Neural progenitor cell (in vitro differentiated cells): ENCODE results near the gene DLEU7.

Source experiments
- EZH2phosphoT487 ChIP-seq: fragments of 200-600 bp; sonication (generic); IDR thresholded peaks from 2 replicates; pipeline ENCODE4 v1.6.1; 2017; ENCODE audit warnings: antibody characterized with exemption
- TF ChIP-seq, protein P1 (sequence below): fragments of 200-600 bp; sonication (generic); IDR thresholded peaks from 2 replicates; pipeline ENCODE4 v1.5.1; 2017; ENCODE audit warnings: antibody characterized with exemption, mild to moderate bottlenecking

DNA sequence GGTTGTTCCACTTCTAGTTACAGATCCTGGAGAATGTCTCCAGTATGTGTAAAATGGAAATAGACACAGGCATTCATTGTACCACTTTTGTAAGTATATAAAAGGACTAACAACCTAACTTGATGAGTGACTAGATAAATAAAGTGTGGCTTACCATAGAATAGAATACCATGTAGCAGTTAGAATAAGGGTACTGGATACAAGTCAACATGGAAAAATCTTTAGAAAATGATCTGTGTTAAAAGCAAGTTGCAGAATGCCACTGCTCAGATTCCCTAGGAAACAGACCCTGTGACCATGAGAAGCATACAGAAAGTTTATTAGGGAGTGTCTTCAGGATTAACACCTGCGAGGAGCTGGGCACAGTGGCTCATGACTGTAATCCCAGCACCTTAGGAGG, 40.2 kb upstream of the DLEU7 start:
- TF ChIP-seq, protein P1, sequence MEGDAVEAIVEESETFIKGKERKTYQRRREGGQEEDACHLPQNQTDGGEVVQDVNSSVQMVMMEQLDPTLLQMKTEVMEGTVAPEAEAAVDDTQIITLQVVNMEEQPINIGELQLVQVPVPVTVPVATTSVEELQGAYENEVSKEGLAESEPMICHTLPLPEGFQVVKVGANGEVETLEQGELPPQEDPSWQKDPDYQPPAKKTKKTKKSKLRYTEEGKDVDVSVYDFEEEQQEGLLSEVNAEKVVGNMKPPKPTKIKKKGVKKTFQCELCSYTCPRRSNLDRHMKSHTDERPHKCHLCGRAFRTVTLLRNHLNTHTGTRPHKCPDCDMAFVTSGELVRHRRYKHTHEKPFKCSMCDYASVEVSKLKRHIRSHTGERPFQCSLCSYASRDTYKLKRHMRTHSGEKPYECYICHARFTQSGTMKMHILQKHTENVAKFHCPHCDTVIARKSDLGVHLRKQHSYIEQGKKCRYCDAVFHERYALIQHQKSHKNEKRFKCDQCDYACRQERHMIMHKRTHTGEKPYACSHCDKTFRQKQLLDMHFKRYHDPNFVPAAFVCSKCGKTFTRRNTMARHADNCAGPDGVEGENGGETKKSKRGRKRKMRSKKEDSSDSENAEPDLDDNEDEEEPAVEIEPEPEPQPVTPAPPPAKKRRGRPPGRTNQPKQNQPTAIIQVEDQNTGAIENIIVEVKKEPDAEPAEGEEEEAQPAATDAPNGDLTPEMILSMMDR: no peak
- no peak for TF ChIP-seq EZH2phosphoT487
